Activated CD8-positive, alpha-beta memory T cell treated with anti-CD3 and anti-CD28 coated beads, Interleukin-2, amount 50 U/mL, for 4 hours (primary cell): ENCODE measurements around the gene RASEF.
"Not testable (repeated sequence)": the region's sequence is repeated elsewhere in the genome, so short reads cannot be mapped to it uniquely, and the experiment has no call there.

Experiments
- DNase-seq: peaks from one replicate; pipeline ENCODE4 v3.0.0-alpha.2; 2020

RASEF gene

DNA sequence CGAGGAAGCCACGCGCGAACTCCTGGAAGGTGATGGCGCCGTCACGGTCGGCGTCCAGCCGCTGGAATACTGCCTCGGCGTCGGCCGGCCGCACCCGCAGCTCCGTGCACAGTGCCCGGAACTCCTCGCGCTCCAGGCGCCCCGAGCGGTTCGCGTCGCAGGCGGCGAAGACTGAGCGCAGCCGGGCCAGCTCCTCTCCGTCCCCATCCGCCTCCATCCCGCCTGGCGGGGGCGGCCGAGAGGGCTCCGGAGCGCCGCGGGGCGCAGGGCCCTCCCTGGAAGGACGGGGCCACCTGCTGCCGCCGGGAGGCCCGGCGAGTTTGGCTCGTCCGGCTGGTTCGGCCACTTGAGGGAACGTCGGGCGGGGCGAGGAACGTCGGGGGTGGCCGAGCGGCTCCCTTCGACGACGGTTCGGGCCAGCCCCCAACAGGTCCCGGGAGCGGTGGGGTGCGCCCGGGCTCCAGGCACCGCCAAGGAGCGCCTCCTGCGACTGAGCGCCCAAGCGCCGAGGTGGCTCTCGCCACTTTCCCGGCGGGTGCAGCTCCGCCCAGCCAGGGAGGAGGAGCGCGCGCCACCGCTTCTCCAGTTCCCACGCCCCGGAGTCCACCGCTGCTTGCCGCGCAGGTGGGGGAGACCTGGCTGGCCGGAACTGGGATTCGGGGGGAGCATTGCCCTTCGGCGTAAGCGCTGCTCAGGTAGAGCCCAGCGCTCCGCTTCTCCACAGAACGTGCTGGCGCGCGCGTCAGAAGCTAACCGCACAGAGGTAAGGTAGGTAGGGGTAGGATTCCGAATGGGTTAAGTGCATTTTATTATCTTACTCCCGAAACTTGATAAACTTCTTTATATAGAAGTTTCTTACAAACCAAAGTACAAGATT, at the start of gene RASEF:
TSS of gene RASEF (minus strand) at position 492 of the 877 bp plus-strand sequence. CDS start at position 217, 275 bp downstream.
- DNase-seq: no peak

DNA sequence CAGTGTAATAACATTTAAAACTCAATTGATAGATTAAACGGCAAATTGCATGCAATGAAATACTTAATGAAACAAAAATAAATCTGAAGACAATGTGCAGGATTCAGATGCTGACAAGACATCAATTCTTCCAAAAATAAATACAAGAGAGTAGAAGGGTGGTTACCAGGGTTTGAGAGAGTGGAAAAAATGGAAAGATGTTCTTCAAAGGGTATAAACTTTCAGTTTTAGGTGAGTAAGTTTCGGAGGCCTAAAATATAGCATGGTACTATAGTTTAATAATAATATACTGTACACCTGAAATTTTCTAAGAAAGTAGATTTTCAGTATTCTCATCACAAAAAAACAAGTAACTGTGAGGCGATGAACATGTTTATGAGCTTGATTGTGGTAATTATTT, 48.2 kb upstream of the RASEF start:
- DNase-seq: no peak

DNA sequence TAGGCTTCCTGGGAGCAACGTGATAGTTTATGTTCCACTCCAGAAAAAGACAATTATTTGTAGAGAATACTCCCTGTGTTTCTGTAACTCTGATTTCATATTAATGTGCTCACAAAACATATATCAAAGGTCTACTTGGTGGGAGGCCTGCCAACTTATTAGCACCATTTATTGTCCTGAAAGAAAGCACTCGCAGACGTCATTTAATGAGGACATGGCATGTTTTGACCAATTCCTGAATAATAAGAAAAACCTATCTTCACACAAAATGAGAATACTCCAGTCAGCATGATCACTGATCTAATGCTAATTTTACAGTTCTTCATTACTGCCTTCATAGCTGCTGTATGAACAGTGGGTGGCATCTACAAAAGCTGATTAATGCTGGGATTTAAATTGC, 46.4 kb upstream of the RASEF start:
- no peak for DNase-seq

DNA sequence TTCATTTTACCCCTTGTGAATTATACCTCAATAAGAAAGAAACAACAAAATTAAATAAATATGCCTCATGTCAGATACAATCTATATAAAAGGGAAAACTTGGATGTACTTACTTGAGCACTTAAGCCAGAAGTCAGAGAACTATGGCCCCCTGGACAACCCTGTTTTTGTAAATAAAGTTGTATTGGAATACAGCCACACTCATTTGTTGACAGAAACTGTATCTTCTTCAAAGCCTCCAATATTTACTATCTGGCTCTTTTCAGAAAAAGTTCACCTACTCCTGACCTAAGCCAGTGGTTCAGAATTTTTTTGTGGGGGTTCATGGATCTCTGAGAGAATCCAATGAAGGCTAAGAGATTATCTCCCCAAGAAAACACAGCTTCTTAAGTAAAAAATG, 45.3 kb upstream of the RASEF start:
- no peak for DNase-seq

DNA sequence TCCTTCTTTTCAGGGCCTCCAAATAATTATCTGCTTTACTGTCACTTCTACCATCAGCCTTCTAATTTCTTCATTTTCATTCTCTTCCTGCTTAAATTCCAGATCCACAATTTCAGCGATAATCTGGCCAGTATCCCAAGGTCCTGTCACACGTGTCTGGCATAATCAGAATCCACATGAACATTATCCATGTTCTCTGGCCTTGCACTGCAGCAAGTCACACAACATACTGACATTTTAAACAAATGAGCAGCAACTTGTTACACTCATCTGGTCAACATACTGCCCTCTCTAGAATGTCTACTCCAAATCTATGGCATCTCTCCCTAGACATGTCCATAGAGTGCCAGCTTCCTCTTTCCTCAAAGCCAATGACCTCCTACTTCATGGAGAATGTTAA, 43.8 kb upstream of the RASEF start:
- no peak for DNase-seq

DNA sequence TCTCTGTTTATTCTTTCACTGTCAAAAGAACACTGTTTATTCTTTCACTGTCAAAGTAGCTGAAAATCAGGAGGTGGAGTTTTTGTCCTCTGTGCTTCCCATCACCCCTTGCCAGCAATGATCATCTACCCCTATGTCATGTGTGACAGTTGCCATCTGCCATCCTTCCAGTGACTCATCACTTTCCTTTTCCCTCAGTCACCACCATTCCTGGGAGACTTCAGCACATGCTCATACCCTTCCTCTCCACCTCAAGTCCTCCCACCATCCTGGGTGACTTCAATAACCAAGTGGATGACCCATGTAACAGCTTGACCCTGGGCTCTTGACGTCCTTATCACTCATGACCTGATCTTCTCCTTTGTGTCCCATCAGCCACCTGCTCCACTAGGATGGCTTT, 43.3 kb upstream of the RASEF start:
- no peak for DNase-seq

DNA sequence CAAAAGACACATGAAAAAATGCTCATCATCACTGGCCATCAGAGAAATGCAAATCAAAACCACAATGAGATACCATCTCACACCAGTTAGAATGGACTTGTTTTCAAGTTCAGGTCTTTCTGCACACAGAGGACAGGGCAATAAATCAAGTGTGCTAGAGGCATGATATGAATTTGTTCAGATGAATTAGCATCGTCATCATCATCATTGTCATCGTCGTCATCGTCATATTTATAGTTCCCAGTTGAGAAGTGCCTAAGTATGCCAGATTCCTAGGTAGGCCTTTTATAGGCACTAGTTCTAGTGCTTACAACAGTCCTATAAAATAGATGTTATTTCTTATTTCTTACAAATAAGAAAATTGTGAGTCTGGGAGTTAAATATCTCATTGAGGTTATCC, 34.7 kb upstream of the RASEF start:
- no peak for DNase-seq

DNA sequence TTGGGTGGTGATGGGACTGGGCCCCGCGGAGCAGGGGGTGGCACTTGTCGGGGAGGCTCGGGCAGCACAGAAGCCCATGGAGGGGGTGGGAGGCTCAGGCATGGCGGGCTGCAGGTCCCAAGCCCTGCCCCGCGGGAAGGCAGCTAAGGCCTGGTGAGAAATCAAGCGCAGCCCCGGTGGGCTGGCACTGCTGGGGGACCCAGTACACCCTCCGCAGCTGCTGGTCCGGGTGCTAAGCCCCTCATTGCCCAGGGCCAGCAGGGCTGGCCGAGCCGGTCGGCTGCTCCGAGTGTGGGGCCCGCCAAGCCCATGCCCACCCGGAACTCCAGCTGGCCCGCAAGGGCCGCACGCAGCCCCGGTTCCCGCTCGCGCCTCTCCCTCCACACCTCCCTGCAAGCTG, 30.4 kb upstream of the RASEF start:
- DNase-seq: not testable (repeated sequence)

DNA sequence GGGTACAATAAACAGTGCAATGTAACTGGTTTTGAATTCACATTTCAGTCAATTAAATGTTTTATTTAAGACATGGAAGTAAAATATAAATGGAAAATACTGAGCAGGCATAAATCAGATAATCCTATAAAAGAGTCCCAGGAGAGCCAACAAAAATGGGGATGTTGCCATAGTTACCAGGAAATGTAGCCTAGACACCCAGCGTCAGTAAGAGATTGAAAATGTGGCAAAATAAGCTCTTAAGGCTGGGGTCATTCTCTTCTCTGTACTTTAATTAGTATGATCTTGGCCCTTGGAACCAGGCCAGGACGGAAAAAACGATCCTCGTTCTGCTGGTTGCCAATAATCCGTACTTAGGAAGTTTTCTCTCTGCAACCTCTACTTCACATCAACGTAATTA, 18.9 kb upstream of the RASEF start:
- no peak for DNase-seq

DNA sequence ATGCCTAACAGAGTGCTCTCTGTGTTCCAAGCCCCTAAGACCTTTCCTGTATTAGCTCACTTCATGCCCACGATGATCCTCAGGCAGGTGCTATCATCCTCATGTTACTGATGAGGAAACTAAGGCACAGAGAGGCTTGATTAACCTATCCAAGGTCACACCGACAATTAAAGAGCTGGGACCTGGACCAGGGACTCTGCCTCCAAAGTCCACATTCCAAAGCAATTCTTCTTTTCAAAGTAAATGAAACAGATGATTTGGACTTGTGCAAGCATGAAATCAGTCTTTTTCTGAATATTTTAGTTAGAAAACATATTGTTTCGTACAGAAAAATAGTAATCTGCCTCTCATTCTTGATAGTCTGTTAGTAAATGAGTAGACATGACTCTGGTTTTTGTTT, 18.1 kb upstream of the RASEF start:
- no peak for DNase-seq

DNA sequence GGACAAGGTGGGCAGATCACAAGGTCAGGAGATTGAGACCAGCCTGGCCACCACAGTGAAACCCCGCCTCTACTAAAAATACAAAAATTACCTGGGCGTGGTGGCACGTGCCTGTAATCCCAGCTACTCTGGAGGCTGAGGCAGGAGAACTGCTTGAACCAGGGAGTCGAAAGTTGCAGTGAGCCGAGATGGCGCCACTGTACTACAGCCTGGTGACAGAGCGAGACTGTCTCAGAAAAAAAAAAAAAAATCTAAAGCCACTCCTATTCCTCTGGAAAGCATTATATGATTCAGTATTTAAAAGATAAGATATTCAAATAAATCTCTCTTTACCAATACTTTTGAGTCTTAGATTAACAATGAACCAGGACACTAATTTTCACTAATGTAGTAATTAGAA, 13.0 kb upstream of the RASEF start:
- not testable (repeated sequence) for DNase-seq

DNA sequence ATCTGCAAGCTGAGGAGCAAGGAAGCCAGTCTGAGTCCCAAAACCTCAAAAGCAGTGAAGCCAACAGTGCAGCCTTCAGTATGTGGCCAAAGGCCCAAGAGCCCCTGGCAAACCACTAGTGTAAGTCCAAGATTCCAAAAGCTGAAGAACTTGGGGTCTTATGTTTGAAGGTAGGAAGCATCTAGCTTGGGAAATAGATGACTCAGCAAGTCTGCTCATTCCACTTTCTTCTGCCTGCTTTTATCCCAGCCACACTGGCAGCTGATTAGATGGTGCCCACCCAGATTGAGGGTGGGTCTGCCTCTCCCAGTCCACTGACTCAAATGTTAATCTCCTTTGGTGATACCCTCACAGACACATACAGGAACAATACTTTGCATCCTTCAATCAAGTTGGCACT, 9.6 kb upstream of the RASEF start:
- not testable (repeated sequence) for DNase-seq

DNA sequence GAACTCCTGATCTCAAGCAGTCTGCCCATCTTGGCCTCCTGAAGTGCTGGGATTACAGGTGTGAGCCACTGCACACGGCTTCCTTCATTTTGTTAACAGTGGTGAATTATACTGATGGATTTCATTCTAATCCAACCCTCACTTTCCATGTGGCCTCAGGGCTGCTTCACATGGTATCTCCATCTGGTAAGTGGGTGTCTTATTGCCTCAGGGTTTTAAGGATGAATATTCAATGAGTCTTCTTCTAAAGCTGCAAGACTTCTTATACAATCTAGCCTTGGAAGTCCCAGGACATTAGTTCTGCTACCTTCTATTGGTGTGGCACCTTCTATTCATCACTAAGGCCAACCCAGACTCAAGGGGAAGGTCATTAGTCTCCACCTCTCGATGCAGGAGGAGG, 8.7 kb upstream of the RASEF start:
- no peak for DNase-seq

DNA sequence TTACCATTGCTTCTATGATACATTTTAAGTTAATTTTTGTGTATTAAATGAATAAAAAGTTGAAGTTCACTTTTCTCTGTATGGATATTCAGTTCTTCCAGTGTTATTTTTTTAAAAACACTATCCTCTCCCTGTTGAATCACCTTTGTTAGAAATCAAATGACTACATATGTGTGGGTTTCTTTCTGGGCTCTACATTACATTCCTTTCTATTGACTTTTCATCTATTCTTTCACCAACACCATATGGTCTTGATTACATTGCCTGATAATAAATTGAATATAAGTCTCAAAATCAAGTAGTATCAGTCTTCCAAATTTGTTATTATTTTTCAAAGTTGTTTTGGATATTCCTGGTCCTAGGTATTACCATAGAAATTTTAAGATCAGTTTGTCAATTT, 7.3 kb upstream of the RASEF start:
- no peak for DNase-seq

DNA sequence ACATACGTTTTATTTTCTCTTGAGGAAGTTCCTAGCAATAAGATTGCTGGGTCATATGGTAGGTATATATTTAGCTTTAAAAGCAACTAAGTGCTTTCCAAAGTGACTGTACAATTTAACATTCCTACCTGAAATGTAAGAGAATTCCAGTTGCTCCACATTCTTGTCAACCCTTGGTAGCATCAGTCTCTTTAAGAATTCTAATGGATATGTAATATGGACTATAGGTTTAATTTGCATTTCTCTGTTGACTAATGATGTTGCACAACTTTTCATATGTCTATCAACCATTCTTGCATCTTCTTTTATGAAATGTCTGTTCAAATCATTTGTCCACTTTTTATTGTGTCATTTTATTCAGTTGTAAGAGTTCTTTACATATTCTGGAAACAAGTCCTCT, 6.7 kb upstream of the RASEF start:
- no peak for DNase-seq

DNA sequence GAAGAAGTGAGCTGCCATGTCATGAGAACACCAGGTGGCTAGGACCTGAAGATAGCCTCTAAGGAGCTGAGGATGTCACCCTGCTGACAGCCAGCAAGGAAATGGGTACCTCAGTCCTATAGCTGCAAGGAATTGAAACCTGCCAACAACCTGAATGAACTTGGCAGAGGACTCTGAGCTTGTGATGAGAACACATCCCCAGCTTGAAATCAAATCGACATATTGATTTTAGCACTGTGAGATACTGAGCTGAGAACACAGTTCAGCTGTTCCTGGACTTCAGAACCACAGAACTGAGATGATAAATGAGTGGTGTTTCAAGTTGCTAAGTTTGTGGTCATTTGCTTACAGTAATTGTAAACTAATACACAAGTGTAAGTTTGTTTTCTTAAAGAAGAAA, 5.5 kb upstream of the RASEF start:
- no peak for DNase-seq

DNA sequence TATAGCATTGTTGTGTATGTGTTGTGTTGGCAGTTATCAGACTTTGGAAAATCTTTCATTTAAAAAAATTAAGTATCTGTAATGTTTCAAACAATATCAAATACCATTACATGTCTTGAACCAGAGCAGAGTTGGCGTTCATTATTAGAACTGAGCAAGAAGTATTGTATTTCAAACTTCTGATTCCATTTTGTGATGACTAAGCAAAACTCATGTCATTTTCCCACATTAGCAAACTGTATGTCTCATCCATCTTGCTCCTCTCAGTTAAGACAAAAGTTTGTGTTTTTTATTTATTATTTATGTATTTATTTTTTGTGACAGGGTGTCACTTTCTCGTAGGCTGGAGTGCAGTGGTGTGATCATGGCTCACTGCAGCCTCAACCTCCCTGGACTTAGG, 4.6 kb upstream of the RASEF start:
- DNase-seq: no peak

DNA sequence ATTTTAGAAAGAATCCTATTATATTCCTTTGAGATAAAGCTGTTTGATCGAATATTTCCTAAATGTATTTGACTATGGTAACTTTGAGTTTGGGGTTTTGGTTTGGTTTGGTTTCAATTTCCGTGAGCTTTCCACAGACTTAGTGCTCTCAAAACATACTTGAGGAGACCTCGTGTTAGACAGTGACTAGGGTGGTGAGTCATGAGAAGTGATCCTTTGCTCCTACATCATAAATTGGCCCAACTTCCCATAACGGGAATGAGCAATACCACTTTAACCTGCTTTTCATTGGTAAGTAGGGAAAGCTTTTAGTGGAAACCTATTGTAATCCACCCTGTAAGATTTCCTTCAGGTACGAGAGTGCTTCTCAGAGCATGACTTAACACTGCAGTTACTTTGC, 3.8 kb upstream of the RASEF start:
- no peak for DNase-seq

DNA sequence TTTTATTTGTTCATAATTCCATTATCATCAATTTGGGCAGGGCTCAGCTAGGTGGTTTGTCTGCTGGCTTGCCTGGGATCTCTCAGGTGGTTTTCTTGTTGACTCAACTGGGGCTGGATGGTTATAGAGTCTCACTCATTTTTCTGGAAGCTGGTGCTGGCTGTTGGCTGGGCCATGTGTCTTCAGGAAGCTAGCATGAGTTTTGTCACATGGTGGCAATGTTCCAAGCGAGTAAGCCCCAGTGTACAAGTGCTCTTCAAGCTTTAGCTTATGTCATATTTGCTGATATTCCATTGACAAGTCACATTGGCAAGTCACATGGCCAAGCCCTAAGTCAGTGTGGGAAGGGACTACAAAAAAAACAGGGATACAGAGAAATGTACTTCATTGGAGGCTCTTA, 2.3 kb upstream of the RASEF start:
- no peak for DNase-seq

DNA sequence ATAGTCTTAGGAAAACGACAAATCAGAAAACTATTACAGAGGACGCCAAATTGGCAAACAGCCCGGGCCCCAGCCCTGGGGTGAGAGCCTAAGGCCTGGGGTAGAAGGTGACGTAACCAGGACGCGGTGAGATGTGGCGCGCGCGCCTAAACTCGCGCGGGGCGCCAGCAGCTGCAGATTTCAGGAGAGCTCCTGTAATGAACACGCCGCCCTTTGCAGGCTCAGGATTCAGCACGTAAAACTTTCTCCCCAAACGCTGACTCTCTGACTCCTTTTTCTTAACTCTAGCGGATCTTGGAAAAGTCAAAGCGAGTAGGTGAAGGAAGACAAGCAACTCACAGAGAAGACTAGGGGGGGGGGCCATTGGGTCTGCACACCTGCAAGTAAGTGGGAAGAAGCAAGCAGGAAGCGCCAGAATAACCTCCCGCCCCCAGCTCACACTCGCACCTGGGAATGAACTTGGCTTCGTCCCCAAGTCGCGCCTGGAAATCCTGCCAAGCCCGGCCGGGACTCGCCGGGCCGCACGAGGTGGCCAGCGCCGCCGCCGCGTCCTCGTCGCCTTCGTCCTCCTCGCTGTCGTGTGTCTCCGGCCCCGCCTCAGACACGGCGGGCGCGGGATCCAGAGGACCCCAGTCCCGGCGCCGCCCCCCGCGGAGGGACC, 822 bp downstream of the RASEF start:
- no peak for DNase-seq

DNA sequence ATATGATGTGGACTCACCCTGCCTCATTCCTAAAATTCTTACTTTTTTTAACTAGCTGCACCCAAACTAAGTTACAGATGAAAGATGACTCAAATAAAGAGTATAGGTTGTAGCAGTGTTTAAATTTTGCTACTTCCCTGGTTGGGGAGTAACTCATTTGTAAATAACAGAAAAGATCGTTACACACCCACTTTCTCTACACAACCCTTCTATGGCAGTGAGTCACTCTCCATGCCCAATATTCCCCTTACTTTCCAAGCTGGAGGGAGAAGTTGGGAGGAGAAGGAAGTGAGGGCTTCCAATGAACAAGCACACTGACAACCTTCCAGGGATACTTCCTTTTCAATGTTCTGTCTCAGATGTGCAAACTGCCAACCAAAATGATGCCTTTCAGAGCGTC, 1.9 kb downstream of the RASEF start:
- no peak for DNase-seq

DNA sequence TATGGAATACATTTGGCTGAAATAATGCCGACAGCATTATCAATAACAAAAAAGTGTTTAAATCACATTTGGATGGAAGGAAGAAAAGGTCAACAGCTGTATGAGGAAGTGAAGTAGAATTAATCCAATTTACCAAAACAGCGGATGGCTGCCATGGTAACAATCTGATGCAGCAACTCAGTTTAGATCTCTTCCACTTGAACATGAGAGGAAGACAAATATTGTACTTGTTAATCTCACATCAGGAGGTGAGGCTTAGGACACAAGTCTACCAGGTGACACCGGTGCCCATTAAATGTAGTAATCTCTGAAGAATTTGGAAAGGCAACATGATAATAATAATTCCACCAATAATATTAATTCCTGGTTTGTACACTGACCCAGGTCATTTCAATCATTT, 2.4 kb downstream of the RASEF start:
- no peak for DNase-seq

DNA sequence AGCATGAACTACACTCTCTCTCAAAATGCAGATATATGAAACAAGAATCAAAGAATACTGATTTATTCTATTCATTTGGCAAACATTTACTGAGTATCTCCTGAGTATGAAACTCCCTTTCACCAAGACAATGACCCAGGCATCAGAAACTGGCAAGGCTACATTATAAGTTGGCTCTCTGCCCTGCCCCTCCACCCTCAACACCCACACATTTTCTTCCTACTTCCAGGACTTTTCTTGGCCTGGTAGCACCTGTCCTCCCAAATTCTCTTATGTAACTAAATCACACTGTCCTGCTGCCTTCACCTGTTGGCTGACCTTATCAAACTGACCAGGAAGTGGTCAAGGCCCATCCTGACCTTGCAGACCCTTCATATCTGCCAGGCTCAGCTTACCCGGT, 3.5 kb downstream of the RASEF start:
- DNase-seq: no peak

DNA sequence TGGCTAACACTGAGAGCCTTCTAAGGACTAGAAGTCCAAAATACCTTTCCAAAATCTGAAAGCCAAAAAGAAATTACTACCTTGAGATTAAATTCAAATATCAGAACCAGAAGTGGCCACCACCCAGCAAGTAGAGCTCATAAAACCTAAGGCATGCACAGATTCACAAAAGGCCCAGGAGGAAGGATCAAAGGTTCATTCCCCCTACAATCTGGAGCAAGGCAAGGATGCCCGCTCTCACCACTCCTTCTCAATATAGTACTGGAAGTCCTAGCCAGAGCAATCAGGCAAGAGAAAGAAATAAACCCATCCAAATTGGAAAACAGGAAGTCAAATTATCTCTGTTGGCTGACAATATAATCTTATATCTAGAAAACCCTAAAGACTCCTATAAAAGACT, 6.0 kb downstream of the RASEF start:
- no peak for DNase-seq

DNA sequence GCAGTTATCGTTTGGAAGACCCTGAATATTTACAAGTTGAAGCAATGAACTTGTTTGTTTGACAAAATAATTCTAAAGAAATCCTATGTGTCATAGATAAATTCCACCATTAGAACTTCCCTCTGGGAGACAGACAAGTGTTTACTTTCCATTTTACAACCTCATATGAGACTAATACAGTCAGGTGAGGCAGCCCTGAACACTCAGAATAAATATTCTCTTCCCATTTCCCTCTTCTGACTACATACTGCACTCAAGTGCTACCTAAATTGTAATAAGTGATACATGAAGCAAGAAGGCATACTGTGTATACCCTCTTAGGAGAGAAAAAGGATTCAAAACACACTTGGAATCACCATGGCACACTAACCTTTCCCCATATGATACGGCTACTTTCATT, 6.8 kb downstream of the RASEF start:
- DNase-seq: no peak
